ENCODE results near the gene BOD1L2. TPM values are rescaled to one million over a fixed set of nuclear protein-coding genes. Genes with fewer than 3 reads are reported as not detected.

BOD1L2 gene
- total and polyA plus RNA-seq, 11 donors, result not detected

DNA sequence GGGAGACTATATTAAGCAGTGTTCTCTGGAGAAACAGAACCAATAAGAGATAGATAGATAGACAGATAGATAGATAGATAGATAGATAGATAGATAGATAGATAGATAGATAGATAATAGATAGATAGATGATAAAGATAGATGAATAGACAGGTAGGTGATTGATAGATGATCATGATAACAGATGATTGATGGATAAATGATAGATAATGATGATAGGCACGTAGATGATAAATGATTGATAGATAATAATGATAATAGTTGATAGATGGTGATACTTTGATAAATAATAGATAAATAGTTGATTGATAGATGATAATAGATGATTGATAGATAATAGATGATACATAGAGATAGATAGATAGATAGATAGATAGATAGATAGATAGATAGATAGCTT, 48.5 kb downstream of the BOD1L2 start:
- H3K4me1 ChIP-seq, result no peaks in the 10 kb centered on the region
- ATAC-seq (no peak), DNase-seq (no peak)
- intact Hi-C loops (cut with DNase I), result no loop called here
- no peak overlapping the region for H3K27ac ChIP-seq
- H3K36me3 ChIP-seq, result no peaks in the 10 kb centered on the region
- H3K27me3 ChIP-seq, result peaks cover 0 to 9% (median 0%) of the 10 kb centered on the region in 9 donors
- H3K4me3 ChIP-seq, result no peak overlapping the region
- TF ChIP-seq, protein P1, sequence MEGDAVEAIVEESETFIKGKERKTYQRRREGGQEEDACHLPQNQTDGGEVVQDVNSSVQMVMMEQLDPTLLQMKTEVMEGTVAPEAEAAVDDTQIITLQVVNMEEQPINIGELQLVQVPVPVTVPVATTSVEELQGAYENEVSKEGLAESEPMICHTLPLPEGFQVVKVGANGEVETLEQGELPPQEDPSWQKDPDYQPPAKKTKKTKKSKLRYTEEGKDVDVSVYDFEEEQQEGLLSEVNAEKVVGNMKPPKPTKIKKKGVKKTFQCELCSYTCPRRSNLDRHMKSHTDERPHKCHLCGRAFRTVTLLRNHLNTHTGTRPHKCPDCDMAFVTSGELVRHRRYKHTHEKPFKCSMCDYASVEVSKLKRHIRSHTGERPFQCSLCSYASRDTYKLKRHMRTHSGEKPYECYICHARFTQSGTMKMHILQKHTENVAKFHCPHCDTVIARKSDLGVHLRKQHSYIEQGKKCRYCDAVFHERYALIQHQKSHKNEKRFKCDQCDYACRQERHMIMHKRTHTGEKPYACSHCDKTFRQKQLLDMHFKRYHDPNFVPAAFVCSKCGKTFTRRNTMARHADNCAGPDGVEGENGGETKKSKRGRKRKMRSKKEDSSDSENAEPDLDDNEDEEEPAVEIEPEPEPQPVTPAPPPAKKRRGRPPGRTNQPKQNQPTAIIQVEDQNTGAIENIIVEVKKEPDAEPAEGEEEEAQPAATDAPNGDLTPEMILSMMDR (IDR thresholded peaks at IDR 0.05), result no peak
- no peak for TF ChIP-seq POLR2A (IDR thresholded peaks at IDR 0.05)
- 72 to 79% (median 76%) methylated on average over 1 of the region's 1 CpG for WGBS, 4 donors
- H3K9me3 ChIP-seq, result peaks cover 0 to 4% (median 0%) of the 10 kb centered on the region in 12 donors

DNA sequence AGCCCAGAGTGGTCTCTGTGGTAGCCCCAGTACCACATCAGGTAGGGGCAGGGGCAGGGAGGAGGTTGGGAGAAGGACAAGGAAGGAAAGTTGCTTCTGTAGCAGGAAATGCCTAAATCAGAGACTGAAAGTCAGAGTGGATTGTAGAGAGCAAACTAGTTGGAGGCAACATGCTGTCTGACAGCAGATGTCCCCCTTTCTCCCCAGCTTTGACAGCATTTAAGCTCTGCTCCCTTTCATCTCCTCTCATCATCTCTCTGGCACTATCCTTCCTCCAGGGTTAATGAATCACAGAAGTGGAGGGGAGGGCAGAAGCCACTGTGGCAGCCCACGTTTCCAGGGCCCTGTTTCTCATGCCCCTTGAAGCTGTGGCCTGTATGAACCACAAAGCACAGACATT, 50.4 kb downstream of the BOD1L2 start:
- Histone ChIP-seq H3K9me3 (no peaks in the 10 kb centered on the region), H3K27me3 (peaks cover 0 to 9% (median 0%) of the 10 kb centered on the region in 9 donors), H3K27ac (no peak overlapping the region), H3K36me3 (no peaks in the 10 kb centered on the region), H3K4me1 (no peaks in the 10 kb centered on the region), H3K4me3 (no peak overlapping the region)
- TF ChIP-seq POLR2A (IDR thresholded peaks at IDR 0.05), result no peak
- TF ChIP-seq, protein P1 (IDR thresholded peaks at IDR 0.05), result no peak
- ATAC-seq (no peak), DNase-seq (no peak)
- 13 to 29% (median 24%) methylated on average over 1 of the region's 1 CpG for WGBS, 4 donors
- intact Hi-C loops (cut with DNase I), result no loop called here

DNA sequence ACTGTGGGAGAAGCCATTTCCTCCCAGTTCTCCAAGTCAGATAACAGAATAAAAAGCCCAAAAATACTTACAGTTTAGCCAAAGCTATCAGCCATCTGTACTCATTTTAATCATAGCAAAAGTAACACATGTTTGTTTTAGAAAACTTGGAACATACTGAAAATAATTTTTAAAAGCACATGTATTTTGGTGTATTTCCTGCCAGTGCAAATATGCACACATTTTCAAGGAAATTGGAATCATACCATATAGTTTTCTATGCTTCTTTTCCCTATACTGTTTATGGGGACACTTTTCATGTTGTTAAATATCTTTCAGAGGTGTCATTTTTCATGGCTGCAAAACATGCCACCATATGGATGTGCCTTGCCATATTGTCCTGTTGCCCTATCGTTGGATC, 51.2 kb downstream of the BOD1L2 start:
- 44 to 83% (median 53%) methylated on average over 1 of the region's 1 CpG for WGBS, 4 donors
- TF ChIP-seq, protein P1 (IDR thresholded peaks at IDR 0.05), result no peak
- TF ChIP-seq POLR2A (IDR thresholded peaks at IDR 0.05), result no peak
- no peak for DNase-seq

More for the DNA sequence above, 51.2 kb downstream of the BOD1L2 start:
- Histone ChIP-seq H3K36me3 (no peaks in the 10 kb centered on the region), H3K27me3 (peaks cover 0 to 9% (median 0%) of the 10 kb centered on the region in 9 donors), H3K4me3 (no peak overlapping the region), H3K27ac (no peak overlapping the region), H3K9me3 (no peaks in the 10 kb centered on the region), H3K4me1 (no peaks in the 10 kb centered on the region)
- intact Hi-C loops (cut with DNase I), result no loop called here
- no peak for ATAC-seq

Other genes with a start within 250 kb of the BOD1L2 start
- gene ST8SIA3, start 205.5 kb downstream of the BOD1L2 start, total RNA-seq, result under 1 TPM in 1 of 9 donors, not detected in 8; 0.04 TPM
- not detected for gene ST8SIA3, start 205.5 kb downstream of the BOD1L2 start, polyA plus RNA-seq